Measurements from ENCODE around the gene KCNH8.

GRCh38 chr3:19171794-19172193, 23.5 kb downstream of the KCNH8 start:
- TF ChIP-seq POLR2AphosphoS5 (IDR thresholded peaks at IDR 0.05; ENCODE audit: borderline replicate concordance, low read depth, low read length), result no peak
- TF ChIP-seq EZH2 (IDR thresholded peaks at IDR 0.05), result no peak
- TF ChIP-seq FOXP2 (optimal IDR thresholded peaks at IDR 0.05; ENCODE audit: control extremely low read depth, extremely low read length, insufficient read depth), result no peak
